K562 (cell line): ENCODE measurements around the gene UQCC2. TPM values are rescaled to one million over a fixed set of nuclear protein-coding genes. Genes with fewer than 3 reads are reported as not detected.
A peak's percentile ranks its signal among the peaks of the same experiment; 100 is the strongest.

Experiments
- BDP1 ChIP-seq: IDR thresholded peaks from 3 replicates; pipeline ENCODE4 v1.6.1; 2011; ENCODE audit not compliant: insufficient read length, insufficient read depth
- CCNT2 ChIP-seq: IDR thresholded peaks from 2 replicates; pipeline ENCODE4 v1.6.1; 2011; ENCODE audit warnings: borderline replicate concordance, low read depth, mild to moderate bottlenecking, moderate library complexity, mixed read lengths, low read length; ENCODE audit not compliant: insufficient read length; ENCODE audit errors: extremely low read depth
- EGR1 ChIP-seq: fragments of 450-650 bp; conservative IDR thresholded peaks from 2 replicates; pipeline ENCODE4 v1.6.1; 2017; ENCODE audit warnings: mild to moderate bottlenecking
- HIVEP1 ChIP-seq: fragments of 250-450 bp; sonication (Bioruptor Pico); IDR thresholded peaks from 2 replicates; pipeline ENCODE4 v1.4.0; 2020; ENCODE audit warnings: mild to moderate bottlenecking
- MCM5 ChIP-seq: fragments of 450-650 bp; IDR thresholded peaks from 2 replicates; pipeline ENCODE4 v1.6.1; 2016; ENCODE audit warnings: low read depth
- MECOM ChIP-seq: fragments of 250-450 bp; sonication (Bioruptor Pico); IDR thresholded peaks from 2 replicates; pipeline ENCODE4 v1.8.0; 2022; ENCODE audit warnings: inconsistent platforms
- MXI1 ChIP-seq: IDR thresholded peaks from 2 replicates; pipeline ENCODE4 v1.6.1; 2011; ENCODE audit warnings: low read depth, mild to moderate bottlenecking, improper control_type of control experiment, low read length
- PBX2 ChIP-seq, 2 experiments: IDR thresholded peaks in 1 of 2; conservative IDR thresholded peaks in 1 of 2; 2 replicates each; pipeline ENCODE4 v1.6.1; 2016; ENCODE audit warnings: low read depth in 2 of 2, mild to moderate bottlenecking in 1 of 2, missing compliant biosample characterization in 1 of 2, missing genetic modification characterization in 1 of 2, moderate library complexity in 1 of 2
- RBFOX2 ChIP-seq: fragments of 200-400 bp; formaldehyde crosslinking; IDR thresholded peaks from 2 replicates; pipeline ENCODE4 v1.6.1; 2017; ENCODE audit warnings: low read depth, mild to moderate bottlenecking, low read length, moderate library complexity
- RCOR1 ChIP-seq, 2 experiments: IDR thresholded peaks; 2 replicates each; pipeline ENCODE4 v1.6.1; 2012; ENCODE audit warnings: low read depth in 2 of 2, low read length in 2 of 2, borderline replicate concordance in 1 of 2, improper control_type of control experiment in 1 of 2
- RNF2 ChIP-seq: sonication (generic); IDR thresholded peaks from 2 replicates; pipeline ENCODE4 v1.6.1; 2016
- SNRNP70 ChIP-seq: fragments of 200-400 bp; formaldehyde crosslinking; optimal IDR thresholded peaks from 2 replicates; pipeline ENCODE3; 2017; ENCODE audit warnings: low read depth, low read length
- XRCC3 ChIP-seq: fragments of 450-650 bp; IDR thresholded peaks from 2 replicates; pipeline ENCODE4 v1.6.1; 2017; ENCODE audit warnings: mild to moderate bottlenecking, moderate library complexity
- XRCC4 ChIP-seq: IDR thresholded peaks from one replicate; pipeline ENCODE4 v1.6.1; 2011; ENCODE audit not compliant: insufficient read depth, insufficient read length; ENCODE audit errors: extremely low read depth
- ZFP1 ChIP-seq: fragments of 450-650 bp; formaldehyde crosslinking; IDR thresholded peaks from 2 replicates; pipeline ENCODE4 v1.4.0; 2020; ENCODE audit warnings: mild to moderate bottlenecking, mixed read lengths
- ZMIZ1 ChIP-seq, 2 experiments: fragments of 150-350 bp in 1 of 2; IDR thresholded peaks; 2 replicates each; pipeline ENCODE4 v1.6.1; 2012 to 2016; ENCODE audit warnings: low read depth in 2 of 2, low read length in 2 of 2, mild to moderate bottlenecking in 1 of 2, moderate library complexity in 1 of 2
- ZNF507 ChIP-seq: conservative IDR thresholded peaks from 2 replicates; pipeline ENCODE4 v1.6.1; 2017; ENCODE audit warnings: missing genetic modification characterization, missing compliant biosample characterization
- ZNF644 ChIP-seq: fragments of 200-800 bp; sonication (Bioruptor generic); IDR thresholded peaks from 2 replicates; pipeline ENCODE4 v1.6.1; 2016; ENCODE audit warnings: low read depth, missing genetic modification characterization, missing compliant biosample characterization
- ZNF76 ChIP-seq: fragments of 250-450 bp; sonication (Bioruptor Pico); IDR thresholded peaks from 2 replicates; pipeline ENCODE4 v1.4.0; 2020; ENCODE audit warnings: mild to moderate bottlenecking, moderate library complexity, borderline replicate concordance
- polyA plus RNA-seq, 8 experiments: library from polyadenylated mRNA; depleted of rRNA in 4 of 8; stranded (reverse) in 5 of 8; unstranded in 3 of 8; fragments of >200 nt; fragmentation: Nextera tagmentation in 2 of 8; fragmentation: Illumina TruSeq in 1 of 8; extraction: Ambion mirVana in 2 of 8; extraction: Trizol in 1 of 8; gene quantifications; 2 replicates each; pipeline versions ENCODE4 v1.2.1 to v1.2.3, GENCODE V29; 2011 to 2014; ENCODE audit warnings: inconsistent platforms in 1 of 8, missing spikeins in 1 of 8
- total RNA-seq, 7 experiments: library from RNA; depleted of rRNA in 6 of 7; stranded (reverse); fragments of >200 nt in 6 of 7; fragmentation: Illumina TruSeq in 2 of 7; extraction: Trizol in 2 of 7; gene quantifications; 2 replicates each; pipeline versions ENCODE4 v1.2.1 to v1.2.3, GENCODE V29; 2011 to 2021; ENCODE audit warnings: low replicate concordance in 1 of 7
- TF ChIP-seq, protein P1 (sequence below): fragments of 250-450 bp; sonication (Bioruptor Pico); IDR thresholded peaks from 2 replicates; pipeline ENCODE4 v1.8.0; 2022; ENCODE audit warnings: moderate library complexity, mild to moderate bottlenecking, inconsistent platforms

UQCC2 gene
- total and polyA plus RNA-seq, 9 of the 15 experiments (the other 6 are each of a cell fraction or from before 2014, with no cell fraction given): 58.5 to 927 (median 158) TPM

- TF ChIP-seq PBX2 (CRISPR knock-in tag; IDR thresholded peaks at IDR 0.05; ENCODE audit: low read depth) (no peak), PBX2 (tag; conservative IDR thresholded peaks at IDR 0.05; ENCODE audit: low read depth) (no peak), RBFOX2 (peak; percentile 100), HIVEP1 (CRISPR knock-in tag) (no peak), ZMIZ1 (IDR thresholded peaks at IDR 0.05; ENCODE audit: low read depth in 2 of 2, low read length in 2 of 2) (no peak; a peak in 1 of 4 replicates), ZFP1 (CRISPR knock-in tag) (0 out of 2 replicates have a peak, but pooled peaks have one; percentile 6), EGR1 (no peak), ZNF507 (no peak), XRCC3 (no peak), ZNF644 (tag) (0 out of 2 replicates have a peak, but pooled peaks have one; percentile 58), RCOR1 (IDR thresholded peaks at IDR 0.05; ENCODE audit: borderline replicate concordance in 1 of 2, low read depth in 2 of 2, low read length in 2 of 2) (no peak), XRCC4 (no peak), MECOM (CRISPR knock-in tag) (no peak), CCNT2 (peak; percentile 25), MXI1 (no peak), RNF2 (peak; percentile 44; the same call in 1 of the 2 replicates), ZNF76 (CRISPR knock-in tag) (no peak), MCM5 (no peak), SNRNP70 (no peak), BDP1 (no peak)
- TF ChIP-seq, protein P1, sequence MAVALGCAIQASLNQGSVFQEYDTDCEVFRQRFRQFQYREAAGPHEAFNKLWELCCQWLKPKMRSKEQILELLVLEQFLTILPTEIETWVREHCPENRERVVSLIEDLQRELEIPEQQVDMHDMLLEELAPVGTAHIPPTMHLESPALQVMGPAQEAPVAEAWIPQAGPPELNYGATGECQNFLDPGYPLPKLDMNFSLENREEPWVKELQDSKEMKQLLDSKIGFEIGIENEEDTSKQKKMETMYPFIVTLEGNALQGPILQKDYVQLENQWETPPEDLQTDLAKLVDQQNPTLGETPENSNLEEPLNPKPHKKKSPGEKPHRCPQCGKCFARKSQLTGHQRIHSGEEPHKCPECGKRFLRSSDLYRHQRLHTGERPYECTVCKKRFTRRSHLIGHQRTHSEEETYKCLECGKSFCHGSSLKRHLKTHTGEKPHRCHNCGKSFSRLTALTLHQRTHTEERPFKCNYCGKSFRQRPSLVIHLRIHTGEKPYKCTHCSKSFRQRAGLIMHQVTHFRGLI (CRISPR knock-in tag): no peak
Measured at GRCh38 chr6:33711140-33712129, at the start of gene UQCC2 (continued).
